Endothelial cell of umbilical vein (primary cell): ENCODE measurements around the gene TRPM7. TPM values are rescaled to one million over a fixed set of nuclear protein-coding genes. Genes with fewer than 3 reads are reported as not detected.
A peak's percentile ranks its signal among the peaks of the same experiment; 100 is the strongest.

ENCODE experiments used
- BruUV-seq: library from RNA; stranded (reverse); fragments of 400-500 nt; replicated peaks from 2 replicates; lab custom pipeline; 2021; lab: Mats Ljungman, UMichigan
- CTCF ChIA-PET: fragments of 300-600, 350-600 bp; sonication (Branson Sonifier 250); formaldehyde crosslinking; loops from one replicate; lab custom pipeline; 2021; ENCODE audit warnings: antibody characterized with exemption, inconsistent platforms; lab: Charles Lee
- POLR2A ChIA-PET: fragments of 300-600, 350-600 bp; sonication (Branson Sonifier 250); formaldehyde crosslinking; loops from one replicate; lab custom pipeline; 2021; ENCODE audit warnings: antibody characterized with exemption, inconsistent platforms; lab: Charles Lee
- DNase-seq: peaks from one replicate; pipeline ENCODE4 v3.0.0-alpha.2; 2011; ENCODE audit warnings: low read depth, low spot score
- FAIRE-seq: peaks from 2 replicates; lab custom pipeline; 2011; peaks lifted over from hg19 to GRCh38; lab: Jason Lieb, UNC
- H2AFZ ChIP-seq: 2 replicates; pipeline ENCODE4 v1.6.0; 2012; ENCODE audit warnings: low read depth, low read length, control low read depth, inconsistent platforms
- H3K27ac ChIP-seq: 2 replicates; pipeline ENCODE4 v1.5.1; 2011; ENCODE audit warnings: low read depth, mild to moderate bottlenecking, control low read depth, low read length, moderate library complexity; ENCODE audit not compliant: insufficient read depth
- H3K27me3 ChIP-seq, 2 experiments: 2 replicates each; pipeline versions ENCODE4 v1.6.0 to v1.6.1; 2011; ENCODE audit warnings: low read length in 2 of 2, mixed read lengths in 1 of 2; ENCODE audit not compliant: control insufficient read depth in 2 of 2, insufficient read depth in 2 of 2
- H3K36me3 ChIP-seq, 2 experiments: 2 replicates in 1 of 2; 3 replicates in 1 of 2; pipeline ENCODE4 v1.5.1; 2011; ENCODE audit warnings: low read length in 2 of 2, mild to moderate bottlenecking in 1 of 2, moderate library complexity in 1 of 2; ENCODE audit not compliant: control insufficient read depth in 2 of 2, insufficient read depth in 2 of 2; ENCODE audit errors: extremely low read depth in 1 of 2
- H3K4me1 ChIP-seq: 3 replicates; pipeline ENCODE4 v1.5.1; 2011; ENCODE audit warnings: mild to moderate bottlenecking, low read length; ENCODE audit not compliant: control insufficient read depth, insufficient read depth; ENCODE audit errors: extremely low read depth
- H3K4me2 ChIP-seq: 2 replicates; pipeline ENCODE4 v1.6.1; 2011; ENCODE audit warnings: low read length, control low read depth, mixed read lengths; ENCODE audit not compliant: insufficient read depth
- H3K4me3 ChIP-seq, 3 experiments: fragments of 200-600 bp in 1 of 3; sonication (generic), shearing (Covaris generic) in 1 of 3; replicated peaks in 1 of 3; 2 replicates each; pipeline ENCODE4 v1.5.1; 2011 to 2016; ENCODE audit warnings: control low read depth in 3 of 3, low read length in 3 of 3, mild to moderate bottlenecking in 2 of 3, inconsistent platforms in 1 of 3, low read depth in 1 of 3, moderate library complexity in 1 of 3; ENCODE audit not compliant: insufficient read depth in 1 of 3
- H3K79me2 ChIP-seq: 2 replicates; pipeline ENCODE4 v1.6.0; 2012; ENCODE audit warnings: low read length, inconsistent platforms; ENCODE audit not compliant: control insufficient read depth, insufficient read depth
- H3K9ac ChIP-seq: replicated peaks from 2 replicates; pipeline ENCODE3; 2011; ENCODE audit warnings: low read length, control low read depth; ENCODE audit not compliant: insufficient read depth; ENCODE audit errors: extremely low read depth
- H3K9me1 ChIP-seq: replicated peaks from 3 replicates; pipeline ENCODE4 v1.6.0; 2011; ENCODE audit warnings: mild to moderate bottlenecking, low read length; ENCODE audit not compliant: control insufficient read depth, insufficient read depth; ENCODE audit errors: extremely low read depth
- H3K9me3 ChIP-seq: replicated peaks from 2 replicates; pipeline ENCODE4 v1.5.1; 2012; ENCODE audit warnings: low read length, inconsistent platforms; ENCODE audit not compliant: control insufficient read depth, insufficient read depth
- H4K20me1 ChIP-seq: replicated peaks from 2 replicates; pipeline ENCODE3; 2011; ENCODE audit warnings: mild to moderate bottlenecking, low read length; ENCODE audit not compliant: control insufficient read depth, insufficient read depth; ENCODE audit errors: extremely low read depth
- EZH2 ChIP-seq: IDR thresholded peaks from 2 replicates; pipeline ENCODE4 v1.6.1; 2012; ENCODE audit warnings: borderline replicate concordance, low read depth, mild to moderate bottlenecking, moderate library complexity, low read length, inconsistent platforms; ENCODE audit not compliant: severe bottlenecking
- FOS ChIP-seq: IDR thresholded peaks from 2 replicates; pipeline ENCODE4 v1.6.1; 2011; ENCODE audit warnings: mild to moderate bottlenecking, low read length, moderate library complexity, borderline replicate concordance; ENCODE audit not compliant: insufficient read depth
- GATA2 ChIP-seq: IDR thresholded peaks from 2 replicates; pipeline ENCODE4 v1.7.0; 2011; ENCODE audit warnings: low read depth, mild to moderate bottlenecking, moderate library complexity, mixed read lengths, low read length; ENCODE audit not compliant: insufficient read length, insufficient read depth
- JUN ChIP-seq: IDR thresholded peaks from 2 replicates; pipeline ENCODE4 v1.6.1; 2011; ENCODE audit warnings: borderline replicate concordance, low read depth; ENCODE audit not compliant: insufficient read length, insufficient read depth
- MAX ChIP-seq: IDR thresholded peaks from 2 replicates; pipeline ENCODE4 v1.6.1; 2011; ENCODE audit not compliant: insufficient read depth, insufficient read length
- MYC ChIP-seq: IDR thresholded peaks from one replicate; pipeline ENCODE4 v1.6.1; 2011; ENCODE audit warnings: mild to moderate bottlenecking, low read depth, low read length
- POLR2A ChIP-seq: IDR thresholded peaks from 2 replicates; pipeline ENCODE4 v1.6.1; 2012; ENCODE audit warnings: low read depth, mild to moderate bottlenecking, control low read depth, low read length
- POLR2AphosphoS5 ChIP-seq: IDR thresholded peaks from 2 replicates; pipeline ENCODE4 v1.6.1; 2012; ENCODE audit warnings: low read depth, mild to moderate bottlenecking, control low read depth, low read length, moderate library complexity; ENCODE audit not compliant: insufficient read depth
- dilution Hi-C: fragments of 300-500 bp; cut with MboI; formaldehyde crosslinking; loops from one replicate; pipeline ENCODE4 v1.15.0; 2019; ENCODE audit warnings: low sequenced_read_pairs; ENCODE audit not compliant: extremely low pct_ligation_motif_present
- intact Hi-C: fragments of 100-400 bp; cut with micrococcal nuclease; formaldehyde crosslinking; loops from one replicate; pipeline ENCODE4 v1.10.0; 2022
- polyA plus RNA-seq, 4 experiments: library from polyadenylated mRNA; depleted of rRNA in 3 of 4; stranded (reverse) in 3 of 4; unstranded in 1 of 4; fragments of >200 nt; gene quantifications; 2 replicates each; pipeline versions ENCODE4 v1.2.1 to v1.2.3, GENCODE V29; 2011 to 2012; ENCODE audit warnings: missing spikeins in 1 of 4
- total RNA-seq: library from RNA; stranded (reverse); gene quantifications from 2 replicates; pipeline ENCODE4 v1.2.3, GENCODE V29; 2021
- TF ChIP-seq, protein P1 (sequence below), 2 donors: IDR thresholded peaks; 1 replicate in 1 of 2; 2 replicates in 1 of 2; pipeline ENCODE4 v1.5.1; 2011; ENCODE audit warnings: low read length in 2 of 2, mild to moderate bottlenecking in 2 of 2, moderate library complexity in 2 of 2, control low read depth in 1 of 2, inconsistent platforms in 1 of 2, low read depth in 1 of 2; ENCODE audit not compliant: insufficient read depth in 1 of 2; ENCODE audit errors: extremely low read depth in 1 of 2

Gene TRPM7
- total and polyA plus RNA-seq, 2 donors (not counting 3 experiments of a cell fraction or from before 2014, with no cell fraction given), result 6.4 to 34.8 TPM

- Histone ChIP-seq H3K4me2 (no peak overlapping the region), H3K4me3 (no peak overlapping the region), H3K79me2 (peaks cover 74% of the 10 kb centered on the region), H3K9me1 (no peaks in the 10 kb centered on the region), H2AFZ (no peak overlapping the region), H3K9ac (no peak overlapping the region), H3K4me1 (no peaks in the 10 kb centered on the region), H3K36me3 (no peaks in the 10 kb centered on the region), H3K27me3 (no peaks in the 10 kb centered on the region), H3K9me3 (no peaks in the 10 kb centered on the region), H3K27ac (no peak overlapping the region), H4K20me1 (no peaks in the 10 kb centered on the region)
- peak; percentile 69 for DNase-seq
- dilution Hi-C loops, result no loop called here
- BruUV-seq, result no TSS peak
- POLR2A ChIA-PET, result no interaction called here
- CTCF ChIA-PET, result interaction anchor here (0.7 to 3.3 kb wide), 12 partner anchors 10 to 517 kb away, joined by 3 to 34 read pairs (median 4); a partner anchor contains a TSS
- TF ChIP-seq, protein P1, sequence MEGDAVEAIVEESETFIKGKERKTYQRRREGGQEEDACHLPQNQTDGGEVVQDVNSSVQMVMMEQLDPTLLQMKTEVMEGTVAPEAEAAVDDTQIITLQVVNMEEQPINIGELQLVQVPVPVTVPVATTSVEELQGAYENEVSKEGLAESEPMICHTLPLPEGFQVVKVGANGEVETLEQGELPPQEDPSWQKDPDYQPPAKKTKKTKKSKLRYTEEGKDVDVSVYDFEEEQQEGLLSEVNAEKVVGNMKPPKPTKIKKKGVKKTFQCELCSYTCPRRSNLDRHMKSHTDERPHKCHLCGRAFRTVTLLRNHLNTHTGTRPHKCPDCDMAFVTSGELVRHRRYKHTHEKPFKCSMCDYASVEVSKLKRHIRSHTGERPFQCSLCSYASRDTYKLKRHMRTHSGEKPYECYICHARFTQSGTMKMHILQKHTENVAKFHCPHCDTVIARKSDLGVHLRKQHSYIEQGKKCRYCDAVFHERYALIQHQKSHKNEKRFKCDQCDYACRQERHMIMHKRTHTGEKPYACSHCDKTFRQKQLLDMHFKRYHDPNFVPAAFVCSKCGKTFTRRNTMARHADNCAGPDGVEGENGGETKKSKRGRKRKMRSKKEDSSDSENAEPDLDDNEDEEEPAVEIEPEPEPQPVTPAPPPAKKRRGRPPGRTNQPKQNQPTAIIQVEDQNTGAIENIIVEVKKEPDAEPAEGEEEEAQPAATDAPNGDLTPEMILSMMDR (IDR thresholded peaks at IDR 0.05; ENCODE audit: extremely low read depth in 1 of 2, insufficient read depth in 1 of 2, low read depth in 1 of 2, low read length in 2 of 2), result peak; percentile 36 to 41
- TF ChIP-seq FOS, result no peak
- TF ChIP-seq JUN, result no peak
- no peak for TF ChIP-seq MYC
- FAIRE-seq, result peak; percentile 42
- intact Hi-C loops, result loop anchor here (1.0 to 5.0 kb wide), 3 partner anchors 202 to 517 kb away; partner anchors contain the start of gene AP4E1
These were observed 11.0 kb downstream of the TRPM7 start for GRCh38 chr15:50675535-50676144.

- Histone ChIP-seq H3K4me1 (no peaks in the 10 kb centered on the region), H3K4me2 (no peak overlapping the region), H4K20me1 (no peaks in the 10 kb centered on the region), H3K79me2 (peaks cover 71% of the 10 kb centered on the region), H3K9ac (no peak overlapping the region), H3K4me3 (no peak overlapping the region), H3K27me3 (no peaks in the 10 kb centered on the region), H2AFZ (no peak overlapping the region), H3K27ac (no peak overlapping the region), H3K36me3 (no peaks in the 10 kb centered on the region), H3K9me3 (no peaks in the 10 kb centered on the region), H3K9me1 (no peaks in the 10 kb centered on the region)
- DNase-seq (no peak), FAIRE-seq (no peak)
- POLR2A ChIA-PET, result no interaction called here
- intact Hi-C loops (no loop called here), dilution Hi-C loops (no loop called here)
- no TSS peak for BruUV-seq
- TF ChIP-seq EZH2 (no peak), MAX (no peak), POLR2AphosphoS5 (no peak), MYC (no peak), GATA2 (no peak), FOS (no peak), POLR2A (no peak), JUN (no peak)
- TF ChIP-seq, protein P1 (IDR thresholded peaks at IDR 0.05; ENCODE audit: extremely low read depth in 1 of 2, insufficient read depth in 1 of 2, low read depth in 1 of 2, low read length in 2 of 2), result no peak
- CTCF ChIA-PET, result no interaction called here
These were observed 16.5 kb downstream of the TRPM7 start for GRCh38 chr15:50670115-50670514.
